ENCODE results near the gene CHRNG.

GRCh38 chr2:232567721-232568120, 28.2 kb downstream of the CHRNG start:
- TF ChIP-seq, protein P1, sequence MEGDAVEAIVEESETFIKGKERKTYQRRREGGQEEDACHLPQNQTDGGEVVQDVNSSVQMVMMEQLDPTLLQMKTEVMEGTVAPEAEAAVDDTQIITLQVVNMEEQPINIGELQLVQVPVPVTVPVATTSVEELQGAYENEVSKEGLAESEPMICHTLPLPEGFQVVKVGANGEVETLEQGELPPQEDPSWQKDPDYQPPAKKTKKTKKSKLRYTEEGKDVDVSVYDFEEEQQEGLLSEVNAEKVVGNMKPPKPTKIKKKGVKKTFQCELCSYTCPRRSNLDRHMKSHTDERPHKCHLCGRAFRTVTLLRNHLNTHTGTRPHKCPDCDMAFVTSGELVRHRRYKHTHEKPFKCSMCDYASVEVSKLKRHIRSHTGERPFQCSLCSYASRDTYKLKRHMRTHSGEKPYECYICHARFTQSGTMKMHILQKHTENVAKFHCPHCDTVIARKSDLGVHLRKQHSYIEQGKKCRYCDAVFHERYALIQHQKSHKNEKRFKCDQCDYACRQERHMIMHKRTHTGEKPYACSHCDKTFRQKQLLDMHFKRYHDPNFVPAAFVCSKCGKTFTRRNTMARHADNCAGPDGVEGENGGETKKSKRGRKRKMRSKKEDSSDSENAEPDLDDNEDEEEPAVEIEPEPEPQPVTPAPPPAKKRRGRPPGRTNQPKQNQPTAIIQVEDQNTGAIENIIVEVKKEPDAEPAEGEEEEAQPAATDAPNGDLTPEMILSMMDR (IDR thresholded peaks at IDR 0.05): no peak
- TF ChIP-seq POLR2A (IDR thresholded peaks at IDR 0.05): no peak
